22Rv1 (cell line): Measurements from ENCODE around the gene MYO9B.

Experiments
- H3K27ac ChIP-seq: fragments of 450-650 bp; 2 replicates; pipeline ENCODE4 v1.5.1; 2017
- ZFX ChIP-seq: fragments of 450-650 bp; IDR thresholded peaks from 2 replicates; pipeline ENCODE4 v1.6.1; 2017; ENCODE audit warnings: antibody characterized with exemption, borderline replicate concordance
- TF ChIP-seq, protein P1 (sequence below): fragments of 450-650 bp; IDR thresholded peaks from 2 replicates; pipeline ENCODE4 v1.5.1; 2017; ENCODE audit warnings: mild to moderate bottlenecking

Gene MYO9B

DNA sequence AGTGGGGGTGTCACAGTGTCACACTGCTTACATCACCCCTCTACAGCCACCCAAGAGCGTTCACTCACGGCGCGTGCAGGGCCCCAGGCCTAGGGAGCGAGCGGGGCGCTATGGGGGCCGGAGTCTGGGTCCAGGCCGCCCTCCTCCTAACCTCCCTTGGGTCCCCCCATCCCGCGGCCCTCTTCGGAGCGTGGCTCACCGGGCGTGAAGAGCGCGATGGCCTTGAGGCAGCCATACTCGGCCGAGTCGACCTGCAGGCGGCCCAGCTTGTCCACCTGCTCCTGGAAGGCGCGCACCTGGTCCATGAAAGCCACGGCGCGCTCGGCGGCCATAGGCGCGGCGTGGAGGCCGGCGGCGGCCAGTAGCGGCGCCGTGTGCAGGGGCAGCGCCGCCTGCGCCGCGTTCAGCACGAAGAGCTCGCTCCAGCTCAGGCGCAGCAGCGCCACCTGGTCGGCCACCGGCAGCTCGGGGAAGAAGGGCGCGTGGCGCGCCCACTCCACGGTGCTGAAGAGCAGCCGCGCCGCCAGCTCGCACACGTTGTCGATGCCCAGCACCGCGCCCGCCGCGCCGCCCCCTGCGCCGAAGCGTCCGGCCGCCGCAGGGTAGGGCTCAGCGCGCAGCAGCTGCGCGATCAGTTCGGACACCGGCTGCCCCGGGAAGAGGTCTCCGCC lies 159.9 kb downstream of the MYO9B start:
- H3K27ac ChIP-seq = peak overlapping the region; percentile 90
- TF ChIP-seq ZFX = no peak
- TF ChIP-seq, protein P1, sequence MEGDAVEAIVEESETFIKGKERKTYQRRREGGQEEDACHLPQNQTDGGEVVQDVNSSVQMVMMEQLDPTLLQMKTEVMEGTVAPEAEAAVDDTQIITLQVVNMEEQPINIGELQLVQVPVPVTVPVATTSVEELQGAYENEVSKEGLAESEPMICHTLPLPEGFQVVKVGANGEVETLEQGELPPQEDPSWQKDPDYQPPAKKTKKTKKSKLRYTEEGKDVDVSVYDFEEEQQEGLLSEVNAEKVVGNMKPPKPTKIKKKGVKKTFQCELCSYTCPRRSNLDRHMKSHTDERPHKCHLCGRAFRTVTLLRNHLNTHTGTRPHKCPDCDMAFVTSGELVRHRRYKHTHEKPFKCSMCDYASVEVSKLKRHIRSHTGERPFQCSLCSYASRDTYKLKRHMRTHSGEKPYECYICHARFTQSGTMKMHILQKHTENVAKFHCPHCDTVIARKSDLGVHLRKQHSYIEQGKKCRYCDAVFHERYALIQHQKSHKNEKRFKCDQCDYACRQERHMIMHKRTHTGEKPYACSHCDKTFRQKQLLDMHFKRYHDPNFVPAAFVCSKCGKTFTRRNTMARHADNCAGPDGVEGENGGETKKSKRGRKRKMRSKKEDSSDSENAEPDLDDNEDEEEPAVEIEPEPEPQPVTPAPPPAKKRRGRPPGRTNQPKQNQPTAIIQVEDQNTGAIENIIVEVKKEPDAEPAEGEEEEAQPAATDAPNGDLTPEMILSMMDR = peak; percentile 84

DNA sequence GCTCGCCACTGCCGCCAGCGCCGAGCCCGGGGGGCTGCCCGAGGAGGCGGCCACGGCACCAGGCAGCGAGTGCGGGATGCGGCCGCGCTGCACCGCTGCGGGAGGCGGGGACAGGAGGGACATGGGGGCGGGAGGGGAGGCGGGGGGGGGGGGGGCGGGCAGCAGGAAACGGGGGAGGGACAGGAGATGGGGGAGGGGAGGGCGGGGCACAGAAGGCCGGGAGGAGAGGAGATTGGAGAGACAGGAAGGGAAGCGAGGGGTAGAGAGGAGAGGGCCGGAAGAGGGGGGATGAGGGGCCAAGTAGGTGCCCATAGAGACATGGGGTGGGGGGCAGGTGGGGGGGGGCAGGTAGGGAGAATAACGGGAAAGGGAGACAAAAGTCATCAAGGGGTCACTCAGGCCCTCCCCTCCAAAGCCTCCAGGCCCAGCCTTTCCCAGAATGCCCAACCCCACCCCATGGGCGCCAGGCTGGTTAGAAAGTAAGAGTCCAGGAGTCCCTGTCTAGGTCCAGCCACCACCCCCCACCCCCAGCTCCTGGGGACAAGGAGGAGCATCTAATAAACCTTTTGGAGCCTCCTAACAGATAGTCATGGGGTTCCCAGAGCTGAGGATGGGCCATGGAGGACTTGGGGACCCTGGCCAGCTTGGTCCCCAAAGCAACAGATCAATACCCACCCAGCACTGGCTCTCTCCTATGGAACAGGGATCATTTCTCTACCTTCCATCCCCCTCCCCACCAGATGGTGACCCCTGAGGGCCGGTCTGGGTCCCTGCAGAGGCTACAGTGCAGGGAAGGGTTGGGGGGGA lies 160.6 kb downstream of the MYO9B start:
- TF ChIP-seq, protein P1 = no peak
- TF ChIP-seq ZFX = no peak
- H3K27ac ChIP-seq = peak overlapping the region; percentile 90

DNA sequence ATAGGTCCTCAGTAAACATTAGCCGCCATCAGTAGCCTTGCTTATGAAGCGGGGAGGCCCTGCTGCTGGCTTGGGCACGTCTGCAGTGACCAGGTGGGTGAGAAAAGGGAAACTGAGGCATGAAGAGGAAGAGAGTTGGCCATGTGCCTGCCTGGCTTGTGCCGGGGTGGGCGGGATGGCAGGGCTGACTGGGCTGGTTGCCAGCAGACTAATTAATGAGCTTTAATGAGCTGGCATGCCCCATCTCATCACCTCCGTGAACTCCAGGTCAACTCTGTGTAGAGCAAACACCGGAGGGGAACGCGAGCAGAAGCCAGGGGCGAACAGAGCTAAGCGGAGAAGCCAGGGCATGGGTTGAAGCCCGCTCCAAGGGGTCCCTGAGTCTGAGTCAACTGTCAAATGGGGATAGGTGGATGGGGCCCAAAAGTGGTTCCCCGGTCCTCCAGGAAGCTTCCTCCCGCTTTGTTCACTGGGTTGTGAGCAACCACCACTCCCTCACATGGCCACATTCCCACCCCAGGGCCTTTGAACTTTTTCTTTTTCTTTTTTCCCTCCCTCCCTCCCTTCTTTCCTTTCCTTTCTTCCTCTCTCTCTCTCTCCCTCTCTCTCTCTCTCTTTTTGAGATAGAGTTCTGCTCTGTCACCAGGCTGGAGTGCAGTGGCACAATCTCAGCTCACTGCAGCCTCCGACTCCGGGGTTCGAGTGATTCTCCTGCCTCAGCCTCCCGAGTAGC lies 161.4 kb downstream of the MYO9B start:
- TF ChIP-seq, protein P1 = no peak
- TF ChIP-seq ZFX = no peak
- peak overlapping the region; percentile 90 for H3K27ac ChIP-seq

DNA sequence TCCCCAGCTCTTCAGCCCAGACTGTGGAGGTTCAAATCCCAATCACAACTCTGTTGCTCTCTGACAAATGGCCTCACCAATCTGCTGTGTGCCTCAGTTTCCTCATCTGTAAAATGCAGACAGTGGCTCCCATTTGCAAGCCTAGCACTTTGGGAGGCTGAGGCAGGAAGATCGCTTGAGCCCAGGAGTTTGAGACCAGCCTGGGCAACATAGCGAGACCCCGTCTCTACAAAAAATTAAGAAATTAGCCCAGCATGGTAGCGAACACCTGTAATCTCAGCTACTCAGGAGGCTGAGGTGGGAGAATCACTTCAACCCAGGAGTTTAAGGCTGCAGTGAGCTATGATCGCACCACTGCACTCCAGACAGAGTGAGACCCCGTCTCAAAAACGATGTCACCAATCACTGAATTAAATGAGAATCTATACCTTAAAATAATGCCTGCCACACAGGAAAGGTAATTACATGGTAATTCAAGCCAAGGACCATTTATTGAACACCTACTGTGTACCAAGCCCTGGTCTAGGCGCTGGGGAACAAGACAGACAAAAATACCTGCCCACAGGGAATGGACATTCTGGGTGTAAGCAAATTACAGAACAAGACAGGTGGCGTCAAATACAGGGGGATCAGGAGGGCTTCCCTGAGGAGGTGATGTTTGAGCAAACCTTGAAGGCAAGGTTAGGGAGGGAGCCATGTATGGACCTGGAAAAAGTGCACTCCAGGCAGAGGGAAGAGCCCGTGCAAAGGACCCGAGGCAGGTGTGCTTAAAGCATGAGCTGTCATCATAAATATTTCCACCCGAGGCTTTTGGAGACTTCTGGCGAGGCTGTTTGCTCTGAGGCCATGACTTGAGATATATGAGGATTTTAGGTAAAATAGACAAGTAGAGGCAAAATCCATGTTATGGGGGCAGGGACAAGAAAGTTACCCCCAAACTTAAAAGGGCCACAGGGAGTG lies 162.4 kb downstream of the MYO9B start:
- H3K27ac ChIP-seq = peak overlapping the region; percentile 90
- TF ChIP-seq, protein P1 = no peak
- no peak for TF ChIP-seq ZFX

DNA sequence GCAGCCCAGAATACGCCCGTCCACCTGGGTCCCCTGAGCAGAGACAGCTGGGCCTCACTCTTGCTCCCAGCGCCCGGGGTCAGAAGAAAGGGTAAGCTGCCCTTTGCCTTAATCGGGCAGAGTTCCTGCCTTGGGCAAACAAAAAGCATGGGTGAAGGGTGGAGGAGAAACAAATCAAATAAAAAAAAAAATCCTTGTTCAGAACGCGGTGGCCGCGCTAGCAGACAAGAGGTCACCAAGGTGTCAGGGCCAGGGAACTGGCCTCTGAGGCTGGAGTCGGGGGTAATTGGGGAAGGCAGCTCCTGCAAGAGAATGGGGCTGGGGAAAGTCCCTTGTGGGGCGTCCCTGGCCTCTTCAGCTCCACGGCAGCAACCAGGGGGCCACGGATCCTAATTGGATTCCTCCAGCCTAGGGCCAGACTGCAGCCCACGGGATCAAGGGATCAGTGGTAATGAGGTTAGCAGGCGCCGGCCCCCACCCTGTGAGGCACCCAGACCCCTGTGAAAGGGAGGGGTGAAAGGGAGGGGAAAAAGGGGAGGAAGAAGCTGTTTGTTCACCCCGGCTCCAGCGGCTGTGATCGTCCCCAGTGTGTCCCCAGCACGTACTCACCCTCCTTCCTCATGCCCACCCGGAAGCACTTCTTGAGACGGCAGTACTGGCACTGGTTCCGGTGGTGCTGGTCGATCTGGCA lies 164.6 kb downstream of the MYO9B start:
- TF ChIP-seq, protein P1 = no peak
- TF ChIP-seq ZFX = no peak
- H3K27ac ChIP-seq = peak overlapping the region; percentile 20; the same call in 1 of the 2 replicates

DNA sequence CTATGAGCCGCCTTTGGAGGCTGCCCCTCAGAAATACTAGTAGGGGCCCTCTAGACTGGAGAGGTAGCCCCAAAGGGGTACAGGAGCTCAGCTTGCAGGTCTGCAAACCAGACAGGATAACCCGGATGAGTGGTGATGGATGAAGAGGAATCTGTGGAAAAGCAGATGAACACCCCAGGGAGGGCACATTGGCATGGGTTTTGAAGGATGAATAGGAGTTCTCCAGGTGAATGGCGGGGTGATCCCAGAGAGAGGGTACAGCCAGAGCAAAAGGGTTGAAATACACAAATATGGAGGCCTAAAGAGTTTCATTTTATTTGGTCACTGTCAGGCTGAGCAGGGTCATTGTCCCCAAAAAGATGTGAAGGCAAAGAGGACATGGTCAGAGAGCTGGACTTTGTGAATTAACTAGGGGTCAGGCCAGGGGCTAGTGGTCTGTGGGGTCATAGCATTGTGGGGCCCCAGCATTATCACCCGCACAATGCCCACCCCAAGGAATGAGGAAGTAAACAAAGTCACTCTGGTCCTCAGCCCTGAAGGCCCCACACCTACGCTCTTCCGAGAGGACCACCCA lies 165.3 kb downstream of the MYO9B start:
- H3K27ac ChIP-seq = peak overlapping the region; percentile 92; the same call in 1 of the 2 replicates
- TF ChIP-seq, protein P1 = no peak
- TF ChIP-seq ZFX = no peak
